Lower leg skin (tissue), 4 donors: Measurements from ENCODE around the gene KCNT1. TPM values are rescaled to one million over a fixed set of nuclear protein-coding genes. Genes with fewer than 3 reads are reported as not detected.

Experiments
- DNase-seq, 2 donors: peaks; one replicate each; pipeline ENCODE4 v3.0.0-alpha.2; 2019; ENCODE audit warnings: low spot score in 2 of 2
- H3K4me3 ChIP-seq: fragments of 200-600 bp; sonication (generic); 2 replicates; pipeline ENCODE4 v1.5.1; 2017; ENCODE audit warnings: mild to moderate bottlenecking, low read depth; ENCODE audit not compliant: poor library complexity, severe bottlenecking
- CTCF ChIP-seq, 3 donors: fragments of 450-650 bp; IDR thresholded peaks; one replicate each; pipeline ENCODE4 v1.5.1; 2016; ENCODE audit warnings: antibody characterized with exemption in 3 of 3, mild to moderate bottlenecking in 3 of 3, moderate library complexity in 2 of 3
- POLR2A ChIP-seq, 2 donors: fragments of 450-650 bp; IDR thresholded peaks; one replicate each; pipeline ENCODE4 v1.6.1; 2016 to 2017; ENCODE audit warnings: antibody characterized with exemption in 2 of 2, mild to moderate bottlenecking in 1 of 2, moderate library complexity in 1 of 2
- WGBS, 2 donors: methylation state at CpG; one replicate each; pipeline ENCODE4 v1.1.5; 2018; 5-methylcytosine and 5-hydroxymethylcytosine counted together
- intact Hi-C: fragments of 100-400 bp; cut with DNase I; formaldehyde crosslinking; loops from one replicate; pipeline ENCODE4 v1.15.0; 2023; ENCODE audit warnings: low total_unique reads
- total RNA-seq, 4 donors: library from RNA; depleted of rRNA; stranded (reverse); fragments of >200 nt; gene quantifications; one replicate each; pipeline ENCODE4 v1.1.0, GENCODE V29; 2016

The KCNT1 gene
- total RNA-seq, 4 donors from 2014 or later, result 0.10 TPM; not detected in 3

- TF ChIP-seq CTCF (IDR thresholded peaks at IDR 0.05) (no peak), POLR2A (IDR thresholded peaks at IDR 0.05) (no peak)
Observed at GRCh38 chr9:135714242-135715055, 12.5 kb downstream of the KCNT1 start.

GRCh38 chr9:135715056-135715595 lies 13.1 kb downstream of the KCNT1 start:
- H3K4me3 ChIP-seq, result no peak overlapping the region
- DNase-seq, result no peak
- TF ChIP-seq CTCF (IDR thresholded peaks at IDR 0.05), result no peak
- 27 to 30% methylated on average over 22 to 23 of the region's 23 CpGs for WGBS, 2 donors
- intact Hi-C loops, result no loop called here

More at GRCh38 chr9:135714242-135715055, 12.5 kb downstream of the KCNT1 start:
- 3 to 5% methylated on average over 37 to 45 of the region's 103 CpGs for WGBS, 2 donors
- DNase-seq, result no peak
- intact Hi-C loops, result no loop called here
- H3K4me3 ChIP-seq, result no peak overlapping the region

GRCh38 chr9:135716045-135716444 lies 14.1 kb downstream of the KCNT1 start:
- no peak for DNase-seq
- WGBS, 2 donors, result 82 to 83% methylated on average over 11 of the region's 11 CpGs
- no peak overlapping the region for H3K4me3 ChIP-seq
- intact Hi-C loops, result no loop called here
- TF ChIP-seq CTCF (IDR thresholded peaks at IDR 0.05) (no peak), POLR2A (IDR thresholded peaks at IDR 0.05) (no peak)

- WGBS, 2 donors, result 80 to 87% methylated on average over 11 to 12 of the region's 13 CpGs
- intact Hi-C loops, result no loop called here
- no peak for TF ChIP-seq CTCF (IDR thresholded peaks at IDR 0.05)
- no peak for TF ChIP-seq POLR2A (IDR thresholded peaks at IDR 0.05)
- H3K4me3 ChIP-seq, result no peak overlapping the region
- no peak for DNase-seq
Observed at GRCh38 chr9:135717410-135717809, 15.4 kb downstream of the KCNT1 start.

GRCh38 chr9:135718616-135719015 lies 16.6 kb downstream of the KCNT1 start:
- no peak overlapping the region for H3K4me3 ChIP-seq
- no peak for DNase-seq
- 47 to 57% methylated on average over 13 to 15 of the region's 15 CpGs for WGBS, 2 donors
- TF ChIP-seq CTCF (IDR thresholded peaks at IDR 0.05) (no peak), POLR2A (IDR thresholded peaks at IDR 0.05) (no peak)
- intact Hi-C loops, result no loop called here
